RCC 7860 (cell line): ENCODE measurements around the gene CSNK1E.

ENCODE experiments used
- DNase-seq: peaks from one replicate; pipeline ENCODE4 v3.0.0-alpha.2; 2015; ENCODE audit warnings: low spot score
- FAIRE-seq: peaks from 2 replicates; lab custom pipeline; 2012; peaks lifted over from hg19 to GRCh38; lab: Jason Lieb, UNC

Gene CSNK1E

GRCh38 chr22:38308791-38309498 is 8.3 kb downstream of the CSNK1E start:
- DNase-seq (no peak), FAIRE-seq (no peak)

- FAIRE-seq (peak; percentile 91), DNase-seq (peak; percentile 43)
Observed at GRCh38 chr22:38305471-38306448, 11.5 kb downstream of the CSNK1E start.

- DNase-seq: no peak
Observed at GRCh38 chr22:38304526-38304925, 12.7 kb downstream of the CSNK1E start.

GRCh38 chr22:38303974-38304373 is 13.3 kb downstream of the CSNK1E start:
- DNase-seq: no peak
- FAIRE-seq: no peak

More at GRCh38 chr22:38304526-38304925, 12.7 kb downstream of the CSNK1E start:
- FAIRE-seq: no peak

GRCh38 chr22:38302906-38303305 is 14.3 kb downstream of the CSNK1E start:
- DNase-seq: no peak
- no peak for FAIRE-seq

GRCh38 chr22:38300946-38301345 is 16.3 kb downstream of the CSNK1E start:
- FAIRE-seq (no peak), DNase-seq (no peak)

GRCh38 chr22:38300197-38300945 is 16.9 kb downstream of the CSNK1E start:
- no peak for FAIRE-seq

GRCh38 chr22:38299770-38300102 is 17.5 kb downstream of the CSNK1E start:
- DNase-seq (no peak), FAIRE-seq (no peak)

More at GRCh38 chr22:38300197-38300945, 16.9 kb downstream of the CSNK1E start:
- DNase-seq: no peak

- DNase-seq: no peak
- no peak for FAIRE-seq
Observed at GRCh38 chr22:38298312-38299005, 18.8 kb downstream of the CSNK1E start.

- DNase-seq: no peak
- no peak for FAIRE-seq
Observed at GRCh38 chr22:38296372-38296771, 20.9 kb downstream of the CSNK1E start.

- no peak for FAIRE-seq
- no peak for DNase-seq
Observed at GRCh38 chr22:38295863-38296262, 21.4 kb downstream of the CSNK1E start.

GRCh38 chr22:38295339-38295738 is 21.9 kb downstream of the CSNK1E start:
- no peak for DNase-seq
- FAIRE-seq: no peak

GRCh38 chr22:38294193-38294592 is 23.0 kb downstream of the CSNK1E start:
- FAIRE-seq (no peak), DNase-seq (no peak)

- FAIRE-seq (no peak), DNase-seq (no peak)
Observed at GRCh38 chr22:38292694-38293093, 24.5 kb downstream of the CSNK1E start.

GRCh38 chr22:38291201-38291777 is 25.9 kb downstream of the CSNK1E start:
- DNase-seq (no peak), FAIRE-seq (no peak)

- no peak for DNase-seq
- no peak for FAIRE-seq
Observed at GRCh38 chr22:38290347-38290746, 26.9 kb downstream of the CSNK1E start.

- no peak for DNase-seq
- no peak for FAIRE-seq
Observed at GRCh38 chr22:38289583-38290082, 27.6 kb downstream of the CSNK1E start.

- FAIRE-seq: no peak
- DNase-seq: no peak
Observed at GRCh38 chr22:38286915-38287669, 30.1 kb downstream of the CSNK1E start.

- no peak for FAIRE-seq
- DNase-seq: no peak
Observed at GRCh38 chr22:38285018-38285417, 32.2 kb downstream of the CSNK1E start.
